Heart left ventricle (tissue), 16 donors: Measurements from ENCODE around the gene ITIH5. TPM values are rescaled to one million over a fixed set of nuclear protein-coding genes. Genes with fewer than 3 reads are reported as not detected.
A peak's percentile ranks its signal among the peaks of the same experiment; 100 is the strongest.

Source experiments
- ATAC-seq, 4 donors: fragments of 200-7000 bp; cut with Tn5 transposase; one replicate each; pipeline ENCODE4 v1.9.1; 2020 to 2022; ENCODE audit warnings: moderate library complexity in 4 of 4, mild to moderate bottlenecking in 3 of 4, moderate number of reproducible peaks in 1 of 4
- DNase-seq, 5 donors: peaks; one replicate each; pipeline ENCODE4 v3.0.0-alpha.2; 2020
- H3K27ac ChIP-seq, 12 donors: fragments of 200-600 bp; sonication (generic) in 4 of 12; one replicate each; pipeline versions ENCODE4 v1.5.0 to v1.8.0; 2016 to 2022; ENCODE audit warnings: mild to moderate bottlenecking in 2 of 12
- H3K27me3 ChIP-seq, 9 donors: fragments of 200-600 bp; sonication (generic) in 2 of 9; one replicate each; pipeline versions ENCODE4 v1.5.1 to v1.8.0; 2016 to 2022; ENCODE audit warnings: mild to moderate bottlenecking in 3 of 9
- H3K36me3 ChIP-seq, 9 donors: fragments of 200-600 bp; sonication (generic) in 2 of 9; one replicate each; pipeline versions ENCODE4 v1.5.0 to v1.8.0; 2018 to 2022; ENCODE audit warnings: mild to moderate bottlenecking in 2 of 9
- H3K4me1 ChIP-seq, 12 donors: fragments of 200-600 bp; sonication (generic) in 4 of 12; one replicate each; pipeline versions ENCODE4 v1.5.0 to v1.8.0; 2016 to 2022; ENCODE audit warnings: mild to moderate bottlenecking in 3 of 12
- H3K4me3 ChIP-seq, 12 donors: fragments of 200-600 bp; sonication (generic) in 4 of 12; one replicate each; pipeline versions ENCODE4 v1.5.0 to v1.8.0; 2017 to 2022; ENCODE audit warnings: mild to moderate bottlenecking in 9 of 12, moderate library complexity in 4 of 12
- H3K9me3 ChIP-seq, 12 donors: fragments of 200-600 bp; sonication (generic) in 4 of 12; one replicate each; pipeline versions ENCODE4 v1.5.0 to v1.8.0; 2016 to 2022; ENCODE audit warnings: mild to moderate bottlenecking in 1 of 12
- CTCF ChIP-seq, 12 donors: fragments of 200-600 bp; sonication (generic) in 4 of 12; IDR thresholded peaks; one replicate each; pipeline versions ENCODE4 v1.5.0 to v1.8.0; 2018 to 2022; ENCODE audit warnings: antibody characterized with exemption in 12 of 12, mild to moderate bottlenecking in 5 of 12
- POLR2A ChIP-seq, 2 donors: fragments of 450-650 bp; IDR thresholded peaks; one replicate each; pipeline ENCODE4 v1.6.1; 2017; ENCODE audit warnings: antibody characterized with exemption in 2 of 2, mild to moderate bottlenecking in 2 of 2, moderate library complexity in 2 of 2
- WGBS, 4 donors: extraction: QIAGEN DNeasy Blood & Tissue Kit in 2 of 4; methylation state at CpG; one replicate each; pipeline versions ENCODE4 v1.1.5 to v1.1.7; 2013 to 2018; 5-methylcytosine and 5-hydroxymethylcytosine counted together
- intact Hi-C, 10 donors: fragments of 100-400 bp; cut with DNase I; formaldehyde crosslinking; loops; one replicate each; pipeline versions ENCODE4 v1.11.1 to v1.14.2; 2022
- polyA plus RNA-seq, 2 donors: library from polyadenylated mRNA; stranded (reverse); fragments of 200-250 nt; gene quantifications; one replicate each; pipeline ENCODE4 v1.2.3, GENCODE V29; 2013
- total RNA-seq, 9 donors: library from RNA; depleted of rRNA in 2 of 9; stranded (reverse); fragments of >200 nt in 2 of 9; fragmentation: NEBNext Ultra II Directional in 3 of 9; extraction: Animal tissue kit (Norgen Biotek cat#: 25700) in 3 of 9; gene quantifications; one replicate each; pipeline versions ENCODE4 v1.1.0 to v1.2.4, GENCODE V29; 2016 to 2023
- donor health status: ischemic (EF 13 %, LVEDD 7.1; RV severe dilation, severe dysfunction).
- donor health status: healthy with polysubstance abuse.
- donor health status: DM: no; HTN: yes; CAD: no.
- donor health status: DM: no; HTN: no; CAD: no.
- donor health status: ischemic (EF 25% LVEDD 6.9; RV normal size, moderate dysfunction).
- donor health status: ischemic (EF 25% LVEDD 5.7; RV mildly dilated, moderate dysfunction).
- donor health status: healthy.
- donor health status: DM: yes; HTN: yes; CAD: no.
- donor health status: ischemic (EF 35%, LVEDD 5.7; RV mildly dilated, moderate dysfunction).
- donor health status: nonischemic (EF 11% LVEDD 7.7; RV severe dilation, severe dysfunction).
- donor health status: DM: yes; HTN: yes; CAD: no.
- donor health status: PGD.
- donor health status: ischemic (EF 29% LVEDD 5.4; RV normal size, mild dysfunction).
- donor health status: nonischemic (EF 23%, LVEDD 6.1; RV moderate dilation, normal function).

The ITIH5 gene
- total and polyA plus RNA-seq, 11 donors, result 2.7 to 20.4 (median 7.1) TPM

DNA sequence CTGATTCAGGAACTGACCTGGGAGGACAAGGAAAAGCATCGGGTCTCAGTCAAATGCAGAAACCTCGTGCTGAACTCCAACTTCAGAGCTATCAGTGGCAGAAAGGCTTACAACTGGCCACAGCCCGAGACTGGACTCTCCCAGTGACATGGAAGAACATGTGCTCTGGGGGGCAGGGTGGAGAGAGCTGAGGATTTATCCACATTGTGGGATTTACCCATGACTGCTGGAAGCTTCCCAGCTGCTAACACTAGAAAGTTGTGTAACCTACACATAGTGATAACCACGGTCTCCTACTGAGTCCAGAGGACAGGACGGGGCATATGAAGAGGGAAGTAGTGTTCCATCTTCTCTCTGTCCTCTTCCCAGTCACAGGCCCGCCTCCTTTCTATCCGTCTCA is 103.4 kb downstream of the ITIH5 start:
- peaks cover 0 to 8% (median 0%) of the 10 kb centered on the region in 9 donors for H3K36me3 ChIP-seq
- H3K4me3 ChIP-seq, result no peak overlapping the region
- intact Hi-C loops, result loop anchor here in 1 of 10 donors (5.0 kb wide), 1 partner anchor 104 kb away; the partner anchor contains the start of gene ITIH5
- DNase-seq, result peak in 4 of 5 donors; percentile 47 to 84 (median 58)
- peak overlapping the region in 6 of 12 donors; percentile 19 to 66 (median 44) for H3K27ac ChIP-seq
- no peak for TF ChIP-seq CTCF (IDR thresholded peaks at IDR 0.05)
- TF ChIP-seq POLR2A (IDR thresholded peaks at IDR 0.05), result no peak
- H3K4me1 ChIP-seq, result peaks cover 0 to 44% (median 28%) of the 10 kb centered on the region in 12 donors
- no peaks in the 10 kb centered on the region for H3K9me3 ChIP-seq
- ATAC-seq, result peak; percentile 7 to 55 (median 48)
- WGBS, 4 donors, result 17 to 25% (median 21%) methylated on average over 7 of the region's 7 CpGs
- no peaks in the 10 kb centered on the region for H3K27me3 ChIP-seq

GRCh38 chr10:7561985-7562384 is 104.8 kb downstream of the ITIH5 start:
- intact Hi-C loops, result loop anchor here in 1 of 10 donors (5.0 kb wide), 1 partner anchor 105 kb away; the partner anchor contains the start of gene ITIH5
- H3K9me3 ChIP-seq, result no peaks in the 10 kb centered on the region
- ATAC-seq (peak in 1 of 4 donors; percentile 3), DNase-seq (no peak)
- TF ChIP-seq CTCF (IDR thresholded peaks at IDR 0.05) (no peak), POLR2A (IDR thresholded peaks at IDR 0.05) (no peak)
- 55 to 67% (median 61%) methylated on average over 6 of the region's 6 CpGs for WGBS, 4 donors
- H3K27me3 ChIP-seq, result no peaks in the 10 kb centered on the region
- peak overlapping the region in 10 of 12 donors; percentile 4 to 80 (median 51) for H3K27ac ChIP-seq
- peaks cover 0 to 6% (median 0%) of the 10 kb centered on the region in 9 donors for H3K36me3 ChIP-seq
- H3K4me1 ChIP-seq, result peaks cover 0 to 47% (median 28%) of the 10 kb centered on the region in 12 donors
- no peak overlapping the region for H3K4me3 ChIP-seq

- H3K27me3 ChIP-seq, result no peaks in the 10 kb centered on the region
- H3K36me3 ChIP-seq, result peaks cover 0 to 6% (median 0%) of the 10 kb centered on the region in 9 donors
- intact Hi-C loops, result loop anchor here in 1 of 10 donors (5.0 kb wide), 1 partner anchor 106 kb away; the partner anchor contains the start of gene ITIH5
- H3K4me3 ChIP-seq, result no peak overlapping the region
- H3K9me3 ChIP-seq, result no peaks in the 10 kb centered on the region
- ATAC-seq (peak; percentile 87 to 93 (median 93)), DNase-seq (peak; percentile 79 to 91 (median 85))
- TF ChIP-seq CTCF (IDR thresholded peaks at IDR 0.05), result peak in 5 of 12 donors; percentile 9 to 30 (median 24)
- no peak for TF ChIP-seq POLR2A (IDR thresholded peaks at IDR 0.05)
- H3K27ac ChIP-seq, result peak overlapping the region; percentile 4 to 80 (median 44)
- peaks cover 0 to 47% (median 28%) of the 10 kb centered on the region in 12 donors for H3K4me1 ChIP-seq
- 12 to 21% (median 16%) methylated on average over 18 to 19 of the region's 19 CpGs for WGBS, 4 donors
Observed at GRCh38 chr10:7561216-7561893, 105.4 kb downstream of the ITIH5 start.

DNA sequence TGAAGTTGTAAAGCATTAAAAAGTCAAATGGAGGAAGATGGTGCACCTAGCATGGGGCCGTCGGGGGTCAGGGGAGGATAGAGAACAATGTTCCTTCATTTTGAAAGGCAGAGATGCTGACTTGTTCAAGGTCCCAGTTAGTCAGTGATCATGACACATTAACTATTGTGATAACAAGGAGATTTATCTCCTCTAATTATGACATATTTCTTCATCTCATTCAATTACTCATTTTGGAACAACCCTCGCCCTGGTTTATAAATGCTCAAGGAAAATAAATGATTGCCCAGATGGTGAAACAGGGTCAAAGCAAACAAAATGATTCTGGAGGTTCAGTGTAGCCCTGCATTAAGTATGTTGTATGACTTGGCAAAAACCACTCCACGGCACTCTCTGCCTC is 106.2 kb downstream of the ITIH5 start:
- 56 to 61% (median 59%) methylated on average over 4 of the region's 4 CpGs for WGBS, 4 donors
- TF ChIP-seq POLR2A (IDR thresholded peaks at IDR 0.05), result no peak
- TF ChIP-seq CTCF (IDR thresholded peaks at IDR 0.05), result no peak
- peak overlapping the region in 9 of 12 donors; percentile 4 to 80 (median 54) for H3K27ac ChIP-seq
- DNase-seq (no peak), ATAC-seq (peak in 1 of 4 donors; percentile 7)
- no peaks in the 10 kb centered on the region for H3K9me3 ChIP-seq
- intact Hi-C loops, result loop anchor here in 1 of 10 donors (5.0 kb wide), 1 partner anchor 107 kb away; the partner anchor contains the start of gene ITIH5
- no peak overlapping the region for H3K4me3 ChIP-seq
- no peaks in the 10 kb centered on the region for H3K27me3 ChIP-seq
- H3K4me1 ChIP-seq, result peaks cover 0 to 47% (median 28%) of the 10 kb centered on the region in 12 donors
- peaks cover 0 to 6% (median 0%) of the 10 kb centered on the region in 9 donors for H3K36me3 ChIP-seq
